Left ventricle myocardium inferior (tissue), 1 donor: ENCODE measurements around the gene CAMK4. TPM values are rescaled to one million over a fixed set of nuclear protein-coding genes. Genes with fewer than 3 reads are reported as not detected.

Source experiments
- DNase-seq: peaks from one replicate; pipeline ENCODE4 v3.0.0-alpha.2; 2020
- H3K27ac ChIP-seq: fragments of 200-600 bp; replicated peaks from 2 replicates; pipeline ENCODE4 v1.8.0; 2021
- H3K27me3 ChIP-seq: fragments of 200-600 bp; 2 replicates; pipeline ENCODE4 v1.8.0; 2021; ENCODE audit warnings: low read depth
- H3K36me3 ChIP-seq: fragments of 200-600 bp; 2 replicates; pipeline ENCODE4 v1.8.0; 2021
- H3K4me1 ChIP-seq: fragments of 200-600 bp; 2 replicates; pipeline ENCODE4 v1.8.0; 2021
- H3K4me3 ChIP-seq: fragments of 200-600 bp; 2 replicates; pipeline ENCODE4 v1.8.0; 2021; ENCODE audit warnings: mild to moderate bottlenecking, moderate library complexity
- H3K9me3 ChIP-seq: fragments of 200-600 bp; replicated peaks from 2 replicates; pipeline ENCODE4 v1.8.0; 2021
- CTCF ChIP-seq: fragments of 200-600 bp; IDR thresholded peaks from 2 replicates; pipeline ENCODE4 v1.8.0; 2021; ENCODE audit warnings: antibody characterized with exemption, mild to moderate bottlenecking, borderline replicate concordance
- intact Hi-C: fragments of 100-400 bp; cut with micrococcal nuclease; formaldehyde crosslinking; loops from one replicate; pipeline ENCODE4 v1.11.0; 2022
- total RNA-seq: library from RNA; stranded (reverse); fragmentation: NEBNext Ultra II Directional; extraction: Animal tissue kit (Norgen Biotek cat#: 25700); gene quantifications from one replicate; pipeline ENCODE4 v1.2.1, GENCODE V29; 2021
- donor health status: DM: no; HTN: yes; CAD: no; lungs with severe emphysema.

Gene CAMK4
- total RNA-seq, 1 donor from 2014 or later = 0.36 TPM

GRCh38 chr5:111364992-111365391 lies 140.8 kb downstream of the CAMK4 start:
- Histone ChIP-seq H3K36me3 (no peaks in the 10 kb centered on the region), H3K9me3 (no peaks in the 10 kb centered on the region), H3K27ac (no peak overlapping the region), H3K4me1 (no peaks in the 10 kb centered on the region), H3K27me3 (no peaks in the 10 kb centered on the region), H3K4me3 (no peak overlapping the region)
- DNase-seq = no peak
- intact Hi-C loops = no loop called here
- no peak for TF ChIP-seq CTCF

- intact Hi-C loops = no loop called here
- no peak for TF ChIP-seq CTCF
- Histone ChIP-seq H3K9me3 (no peaks in the 10 kb centered on the region), H3K27ac (no peak overlapping the region), H3K36me3 (no peaks in the 10 kb centered on the region), H3K27me3 (no peaks in the 10 kb centered on the region), H3K4me3 (no peak overlapping the region), H3K4me1 (no peaks in the 10 kb centered on the region)
- no peak for DNase-seq
These were observed 142.2 kb downstream of the CAMK4 start for GRCh38 chr5:111366388-111366787.

DNA sequence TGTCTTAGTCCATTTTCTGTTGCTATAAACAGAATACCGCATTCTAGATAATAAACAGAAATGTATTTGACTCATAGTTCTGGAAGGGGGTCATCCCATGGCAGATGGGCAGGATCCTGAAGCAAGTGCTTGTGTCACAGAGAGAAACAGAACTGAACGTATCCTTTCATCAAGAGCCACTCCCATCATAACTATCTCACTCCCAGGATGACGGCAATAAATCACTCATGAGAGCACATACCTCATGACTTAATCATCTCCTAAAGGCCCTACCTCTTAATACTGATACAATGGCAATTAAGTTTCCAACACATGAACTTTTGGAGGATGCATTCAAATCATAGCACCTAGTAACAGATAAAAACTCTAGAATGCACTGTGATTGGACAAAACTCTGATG lies 142.9 kb downstream of the CAMK4 start:
- H3K4me3 ChIP-seq = no peak overlapping the region
- TF ChIP-seq CTCF = no peak
- H3K27me3 ChIP-seq = no peaks in the 10 kb centered on the region
- no peaks in the 10 kb centered on the region for H3K4me1 ChIP-seq
- H3K36me3 ChIP-seq = no peaks in the 10 kb centered on the region
- no peaks in the 10 kb centered on the region for H3K9me3 ChIP-seq
- intact Hi-C loops = no loop called here
- no peak for DNase-seq
- no peak overlapping the region for H3K27ac ChIP-seq

GRCh38 chr5:111372799-111373198 lies 148.6 kb downstream of the CAMK4 start:
- intact Hi-C loops = no loop called here
- no peak for DNase-seq

GRCh38 chr5:111374380-111374779 lies 150.2 kb downstream of the CAMK4 start:
- DNase-seq = no peak
- H3K9me3 ChIP-seq = no peaks in the 10 kb centered on the region
- H3K4me1 ChIP-seq = no peaks in the 10 kb centered on the region
- H3K4me3 ChIP-seq = no peak overlapping the region
- no peak overlapping the region for H3K27ac ChIP-seq
- H3K36me3 ChIP-seq = no peaks in the 10 kb centered on the region
- intact Hi-C loops = no loop called here
- no peak for TF ChIP-seq CTCF
- no peaks in the 10 kb centered on the region for H3K27me3 ChIP-seq

More at GRCh38 chr5:111372799-111373198, 148.6 kb downstream of the CAMK4 start:
- no peak for TF ChIP-seq CTCF
- no peaks in the 10 kb centered on the region for H3K4me1 ChIP-seq
- no peak overlapping the region for H3K27ac ChIP-seq
- H3K9me3 ChIP-seq = no peaks in the 10 kb centered on the region
- H3K4me3 ChIP-seq = no peak overlapping the region
- no peaks in the 10 kb centered on the region for H3K36me3 ChIP-seq
- H3K27me3 ChIP-seq = no peaks in the 10 kb centered on the region

GRCh38 chr5:111375645-111376044 lies 151.5 kb downstream of the CAMK4 start:
- intact Hi-C loops = no loop called here
- H3K27ac ChIP-seq = no peak overlapping the region
- no peaks in the 10 kb centered on the region for H3K36me3 ChIP-seq
- no peak overlapping the region for H3K4me3 ChIP-seq
- DNase-seq = no peak
- H3K4me1 ChIP-seq = no peaks in the 10 kb centered on the region
- no peaks in the 10 kb centered on the region for H3K27me3 ChIP-seq
- no peak for TF ChIP-seq CTCF
- no peaks in the 10 kb centered on the region for H3K9me3 ChIP-seq
